ENCODE data around the gene ALDH3B2.

GRCh38 chr11:67632982-67633755, 41.3 kb downstream of the ALDH3B2 start:
- TF ChIP-seq, protein P1, sequence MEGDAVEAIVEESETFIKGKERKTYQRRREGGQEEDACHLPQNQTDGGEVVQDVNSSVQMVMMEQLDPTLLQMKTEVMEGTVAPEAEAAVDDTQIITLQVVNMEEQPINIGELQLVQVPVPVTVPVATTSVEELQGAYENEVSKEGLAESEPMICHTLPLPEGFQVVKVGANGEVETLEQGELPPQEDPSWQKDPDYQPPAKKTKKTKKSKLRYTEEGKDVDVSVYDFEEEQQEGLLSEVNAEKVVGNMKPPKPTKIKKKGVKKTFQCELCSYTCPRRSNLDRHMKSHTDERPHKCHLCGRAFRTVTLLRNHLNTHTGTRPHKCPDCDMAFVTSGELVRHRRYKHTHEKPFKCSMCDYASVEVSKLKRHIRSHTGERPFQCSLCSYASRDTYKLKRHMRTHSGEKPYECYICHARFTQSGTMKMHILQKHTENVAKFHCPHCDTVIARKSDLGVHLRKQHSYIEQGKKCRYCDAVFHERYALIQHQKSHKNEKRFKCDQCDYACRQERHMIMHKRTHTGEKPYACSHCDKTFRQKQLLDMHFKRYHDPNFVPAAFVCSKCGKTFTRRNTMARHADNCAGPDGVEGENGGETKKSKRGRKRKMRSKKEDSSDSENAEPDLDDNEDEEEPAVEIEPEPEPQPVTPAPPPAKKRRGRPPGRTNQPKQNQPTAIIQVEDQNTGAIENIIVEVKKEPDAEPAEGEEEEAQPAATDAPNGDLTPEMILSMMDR (IDR thresholded peaks at IDR 0.05 in 8 of 11, conservative IDR thresholded peaks at IDR 0.05 in 3 of 11) = no peak
- no peak for TF ChIP-seq POLR2A (IDR thresholded peaks at IDR 0.05)
